Tibial artery (tissue), 4 donors: Measurements from ENCODE around the gene PPRC1.

Experiments
- DNase-seq, 2 donors: peaks; one replicate each; pipeline ENCODE4 v3.0.0-alpha.2; 2019
- H3K27ac ChIP-seq, 2 donors: fragments of 200-600 bp; sonication (generic) in 1 of 2; 1 replicate in 1 of 2; 2 replicates in 1 of 2; pipeline ENCODE4 v1.5.1; 2018 to 2019; ENCODE audit warnings: mild to moderate bottlenecking in 1 of 2
- H3K27me3 ChIP-seq, 2 donors: fragments of 200-600 bp; sonication (generic) in 1 of 2; one replicate each; pipeline versions ENCODE4 v1.5.1 to v1.6.0; 2016 to 2019
- H3K36me3 ChIP-seq, 3 donors: fragments of 200-600 bp; sonication (generic) in 2 of 3; one replicate each; pipeline ENCODE4 v1.5.1; 2016 to 2019; ENCODE audit warnings: mild to moderate bottlenecking in 2 of 3
- H3K4me1 ChIP-seq, 4 donors: fragments of 200-600 bp; sonication (generic) in 2 of 4; 1 replicate in 3 of 4; 2 replicates in 1 of 4; pipeline ENCODE4 v1.5.1; 2016 to 2019
- H3K4me3 ChIP-seq, 2 donors: fragments of 200-600 bp; sonication (generic) in 1 of 2; 1 replicate in 1 of 2; 2 replicates in 1 of 2; pipeline ENCODE4 v1.5.1; 2018 to 2019; ENCODE audit warnings: mild to moderate bottlenecking in 2 of 2
- H3K9me3 ChIP-seq, 3 donors: fragments of 200-600 bp; sonication (generic) in 1 of 3; one replicate each; pipeline ENCODE4 v1.5.1; 2016 to 2019
- intact Hi-C: fragments of 100-400 bp; cut with DNase I; formaldehyde crosslinking; loops from one replicate; pipeline ENCODE4 v1.15.0; 2023; ENCODE audit warnings: low total_unique reads
- TF ChIP-seq, protein P1 (sequence below), 2 experiments: fragments of 200-600 bp in 1 of 2; fragments of 450-650 bp in 1 of 2; IDR thresholded peaks; one replicate each; pipeline ENCODE4 v1.5.1; 2017 to 2019; ENCODE audit warnings: antibody characterized with exemption in 2 of 2, mild to moderate bottlenecking in 1 of 2, moderate library complexity in 1 of 2

PPRC1 gene

DNA sequence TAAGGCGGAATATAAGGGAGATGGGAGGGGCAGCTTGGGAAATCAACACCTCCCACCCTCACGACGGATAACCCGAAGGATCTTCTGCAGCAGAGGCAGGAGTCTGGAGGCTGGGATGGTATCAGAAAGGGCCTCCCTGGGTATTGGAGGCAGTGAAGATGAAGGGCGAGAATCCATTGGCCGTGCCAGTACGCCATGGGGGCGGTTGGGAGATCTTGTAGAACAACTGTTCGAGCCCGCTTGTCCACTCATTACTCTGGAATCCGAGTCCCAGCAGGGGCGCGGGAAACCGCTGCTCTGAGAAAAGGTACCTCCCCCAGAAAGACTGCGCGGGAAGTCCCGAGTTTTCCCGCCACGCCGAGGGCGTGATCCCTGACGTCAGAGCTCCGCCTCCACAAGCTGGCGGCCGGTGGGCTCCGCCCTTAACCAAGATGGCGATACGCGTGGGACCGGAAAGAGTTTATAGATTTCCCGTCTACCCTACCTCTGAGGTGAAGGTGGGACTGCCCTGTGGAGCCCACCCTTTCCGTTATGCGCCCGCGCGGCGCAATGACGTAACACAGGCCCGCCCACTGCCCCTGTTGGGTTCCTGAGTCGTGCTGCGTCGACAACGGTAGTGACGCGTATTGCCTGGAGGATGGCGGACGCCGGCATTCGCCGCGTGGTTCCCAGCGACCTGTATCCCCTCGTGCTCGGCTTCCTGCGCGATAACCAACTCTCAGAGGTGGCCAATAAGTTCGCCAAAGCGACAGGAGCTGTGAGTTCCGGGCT lies 19.1 kb downstream of the PPRC1 start, which contains the start of gene NOLC1:
NOLC1 (plus strand) TSS at position 616 of the 771 bp plus-strand sequence; CDS start at position 638, 22 bp downstream.
- Histone ChIP-seq H3K27me3 (no peaks in the 10 kb centered on the region), H3K9me3 (no peaks in the 10 kb centered on the region), H3K36me3 (peaks cover 23 to 57% (median 56%) of the 10 kb centered on the region in 3 donors), H3K4me3 (peak within 1 kb of the TSS; percentile 64 to 75), H3K27ac (peak within 1 kb of the TSS; percentile 78 to 89), H3K4me1 (peaks cover 5 to 26% (median 15%) of the 10 kb centered on the region in 4 donors)
- intact Hi-C loops: loop anchor here (1.0 kb wide), 1 partner anchor 20 kb away; no protein-coding TSS in a partner anchor
- TF ChIP-seq, protein P1, sequence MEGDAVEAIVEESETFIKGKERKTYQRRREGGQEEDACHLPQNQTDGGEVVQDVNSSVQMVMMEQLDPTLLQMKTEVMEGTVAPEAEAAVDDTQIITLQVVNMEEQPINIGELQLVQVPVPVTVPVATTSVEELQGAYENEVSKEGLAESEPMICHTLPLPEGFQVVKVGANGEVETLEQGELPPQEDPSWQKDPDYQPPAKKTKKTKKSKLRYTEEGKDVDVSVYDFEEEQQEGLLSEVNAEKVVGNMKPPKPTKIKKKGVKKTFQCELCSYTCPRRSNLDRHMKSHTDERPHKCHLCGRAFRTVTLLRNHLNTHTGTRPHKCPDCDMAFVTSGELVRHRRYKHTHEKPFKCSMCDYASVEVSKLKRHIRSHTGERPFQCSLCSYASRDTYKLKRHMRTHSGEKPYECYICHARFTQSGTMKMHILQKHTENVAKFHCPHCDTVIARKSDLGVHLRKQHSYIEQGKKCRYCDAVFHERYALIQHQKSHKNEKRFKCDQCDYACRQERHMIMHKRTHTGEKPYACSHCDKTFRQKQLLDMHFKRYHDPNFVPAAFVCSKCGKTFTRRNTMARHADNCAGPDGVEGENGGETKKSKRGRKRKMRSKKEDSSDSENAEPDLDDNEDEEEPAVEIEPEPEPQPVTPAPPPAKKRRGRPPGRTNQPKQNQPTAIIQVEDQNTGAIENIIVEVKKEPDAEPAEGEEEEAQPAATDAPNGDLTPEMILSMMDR (IDR thresholded peaks at IDR 0.05): no peak
- peak; percentile 99 to 100 for DNase-seq

DNA sequence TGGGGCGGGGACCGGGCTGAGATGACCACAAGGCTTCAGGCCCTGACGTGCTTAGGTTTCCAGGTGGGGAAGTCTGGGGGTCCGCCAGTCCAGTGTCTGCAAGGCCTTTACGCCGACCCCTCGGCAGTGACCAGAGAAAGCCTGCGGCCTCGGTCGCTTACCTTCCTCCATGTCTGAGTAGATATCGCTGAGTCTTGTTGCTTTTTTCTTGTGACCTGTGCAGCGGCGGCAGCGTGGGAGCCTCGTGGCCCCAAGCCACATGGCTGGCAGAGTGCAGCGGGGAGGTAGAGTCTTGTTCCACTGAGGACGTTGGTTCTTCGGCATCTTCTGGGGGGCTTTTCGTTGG lies 19.7 kb downstream of the PPRC1 start:
- DNase-seq: no peak
- TF ChIP-seq, protein P1 (IDR thresholded peaks at IDR 0.05): no peak
- H3K9me3 ChIP-seq: no peaks in the 10 kb centered on the region
- intact Hi-C loops: loop anchor here (1.0 kb wide), 1 partner anchor 20 kb away; no protein-coding TSS in a partner anchor
- no peaks in the 10 kb centered on the region for H3K27me3 ChIP-seq
- H3K27ac ChIP-seq: peak overlapping the region; percentile 78 to 89
- H3K4me3 ChIP-seq: peak overlapping the region; percentile 64 to 75
- H3K4me1 ChIP-seq: peaks cover 5 to 26% (median 15%) of the 10 kb centered on the region in 4 donors
- peaks cover 29 to 57% (median 57%) of the 10 kb centered on the region in 3 donors for H3K36me3 ChIP-seq

DNA sequence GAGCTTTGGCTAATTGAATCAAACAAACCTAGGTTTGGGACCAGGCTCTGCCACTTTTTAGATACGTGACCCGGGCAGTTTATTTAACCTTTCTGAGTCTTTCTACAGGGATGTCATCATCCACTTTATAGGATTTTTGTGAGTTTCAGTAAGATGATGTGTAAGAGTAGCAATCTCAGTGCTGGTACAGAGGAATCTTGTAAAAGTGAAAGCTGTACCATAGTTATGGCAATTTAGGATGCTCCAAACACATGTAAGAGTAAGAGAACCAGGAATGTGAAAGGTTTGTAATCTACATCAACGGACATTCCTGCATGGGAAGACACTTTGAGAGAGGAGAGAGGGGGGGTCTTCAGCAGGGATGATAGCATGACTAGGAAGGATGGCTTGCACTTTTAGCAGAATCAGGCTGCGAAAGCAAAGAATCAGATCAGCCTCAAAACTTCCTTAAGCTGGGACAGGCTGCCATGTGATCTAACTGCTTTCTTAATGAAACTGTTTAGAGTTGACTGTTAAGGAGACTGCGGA lies 20.3 kb downstream of the PPRC1 start:
- peak overlapping the region; percentile 78 to 89 for H3K27ac ChIP-seq

DNA sequence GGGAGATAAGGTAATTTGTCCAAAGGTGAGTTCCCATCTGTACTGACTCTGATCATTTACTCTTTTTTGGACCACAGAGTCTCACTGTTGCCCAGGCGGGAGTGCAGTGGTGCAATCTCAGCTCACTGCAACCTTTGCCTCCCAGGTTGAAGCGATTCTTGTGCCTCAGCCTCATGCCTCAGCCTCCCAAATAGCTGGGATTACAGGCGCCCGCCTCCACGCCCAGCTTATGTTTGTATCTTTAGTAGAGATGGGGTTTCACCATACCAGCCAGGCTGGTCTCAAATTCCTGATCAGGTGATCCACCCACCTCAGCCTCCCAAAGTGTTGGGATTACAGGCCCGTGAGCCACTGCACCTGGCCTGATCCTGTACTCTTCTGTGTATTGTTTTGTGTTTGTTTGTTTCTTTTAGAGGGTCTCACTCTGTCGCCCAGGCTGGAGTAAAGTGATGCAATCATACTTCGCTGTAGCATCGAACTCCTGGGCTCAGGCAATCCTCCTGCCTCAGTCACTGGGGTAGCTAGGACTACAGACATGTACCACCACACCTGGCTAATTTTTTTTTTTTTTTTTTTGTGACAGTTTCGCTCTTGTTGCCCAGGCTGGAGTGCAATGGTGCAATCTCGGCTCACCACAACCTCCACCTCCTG lies 21.8 kb downstream of the PPRC1 start:
- intact Hi-C loops: no loop called here
- no peak overlapping the region for H3K4me3 ChIP-seq
- H3K9me3 ChIP-seq: no peaks in the 10 kb centered on the region
- H3K27me3 ChIP-seq: no peaks in the 10 kb centered on the region
- H3K27ac ChIP-seq: no peak overlapping the region
- DNase-seq: no peak
- TF ChIP-seq, protein P1 (IDR thresholded peaks at IDR 0.05): no peak
- H3K4me1 ChIP-seq: peaks cover 5 to 26% (median 15%) of the 10 kb centered on the region in 4 donors
- peaks cover 30 to 59% (median 58%) of the 10 kb centered on the region in 3 donors for H3K36me3 ChIP-seq

More for the DNA sequence above, 20.3 kb downstream of the PPRC1 start:
- Histone ChIP-seq H3K4me1 (peaks cover 5 to 26% (median 15%) of the 10 kb centered on the region in 4 donors), H3K27me3 (no peaks in the 10 kb centered on the region), H3K4me3 (peak overlapping the region; percentile 64 to 75), H3K36me3 (peaks cover 31 to 59% (median 58%) of the 10 kb centered on the region in 3 donors), H3K9me3 (no peaks in the 10 kb centered on the region)
- DNase-seq: no peak
- intact Hi-C loops: no loop called here
- TF ChIP-seq, protein P1 (IDR thresholded peaks at IDR 0.05): no peak

DNA sequence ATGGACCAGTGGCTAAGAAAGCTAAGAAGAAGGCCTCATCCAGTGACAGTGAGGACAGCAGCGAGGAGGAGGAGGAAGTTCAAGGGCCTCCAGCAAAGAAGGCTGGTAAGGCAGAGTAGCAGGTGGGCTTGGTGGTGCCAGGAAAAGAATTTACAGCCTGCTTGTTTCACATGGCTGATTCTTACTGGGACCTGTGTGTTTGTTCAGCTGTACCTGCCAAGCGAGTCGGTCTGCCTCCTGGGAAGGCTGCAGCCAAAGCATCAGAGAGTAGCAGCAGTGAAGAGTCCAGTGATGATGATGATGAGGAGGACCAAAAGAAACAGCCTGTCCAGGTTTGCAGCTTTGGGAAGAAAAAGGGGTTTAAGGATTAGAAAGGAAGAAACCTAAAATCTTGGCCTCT lies 24.4 kb downstream of the PPRC1 start:
- Histone ChIP-seq H3K9me3 (no peaks in the 10 kb centered on the region), H3K27me3 (no peaks in the 10 kb centered on the region), H3K4me1 (peaks cover 5 to 22% (median 11%) of the 10 kb centered on the region in 4 donors), H3K36me3 (peaks cover 57 to 75% (median 74%) of the 10 kb centered on the region in 3 donors), H3K4me3 (no peak overlapping the region), H3K27ac (no peak overlapping the region)
- intact Hi-C loops: no loop called here
- no peak for DNase-seq
- TF ChIP-seq, protein P1 (IDR thresholded peaks at IDR 0.05): no peak
